ENCODE results near the gene MELK. TPM values are rescaled to one million over a fixed set of nuclear protein-coding genes. Genes with fewer than 3 reads are reported as not detected.
"Not testable (repeated sequence)": the region's sequence is repeated elsewhere in the genome, so short reads cannot be mapped to it uniquely, and the experiment has no call there.

Gene MELK
- total and polyA plus RNA-seq, 10 of the 15 experiments (the other 5 are each of a cell fraction or from before 2014, with no cell fraction given): 38.7 to 80.3 (median 51.6) TPM

GRCh38 chr9:36574045-36574444 is 1.4 kb downstream of the MELK start:
- H3K9me3 ChIP-seq (replicated peaks; ENCODE audit: control insufficient read depth, insufficient read depth, low read length); H3K36me3 ChIP-seq (ENCODE audit: control insufficient read depth in 2 of 2, insufficient read depth in 2 of 2, low read length in 1 of 2); H4K20me1 ChIP-seq (ENCODE audit: control insufficient read depth, insufficient read depth); POLR2A ChIA-PET; BruUV-seq (replicated peaks); RAD21 ChIA-PET (ENCODE audit: unreplicated experiment); H3K4me1 ChIP-seq (ENCODE audit: control insufficient read depth, insufficient read depth, low read length); FAIRE-seq; H3K27me3 ChIP-seq (replicated peaks in 1 of 2; ENCODE audit: control insufficient read depth in 2 of 2, insufficient read depth in 2 of 2, low read length in 1 of 2); SMC1A ChIA-PET (ENCODE audit: uncharacterized antibody, unreplicated experiment); ATAC-seq; DNase-seq (ENCODE audit: low read depth, low spot score); in situ Hi-C loops (cut with MboI): not testable (repeated sequence)
- 82% methylated on average over 8 of the region's 8 CpGs for WGBS (ENCODE audit: insufficient coverage, insufficient replicate concordance, low lambda C conversion rate, missing lambda C conversion rate)
- Histone ChIP-seq H3K4me3 (peak overlapping the region; percentile 100), H3K79me2 (ENCODE audit: control insufficient read depth, insufficient read depth, low read length) (peaks cover 54% of the 10 kb centered on the region), H3K4me2 (ENCODE audit: control insufficient read depth, insufficient read depth) (peak overlapping the region; percentile 76), H3K27ac (ENCODE audit: control insufficient read depth, insufficient read depth) (peak overlapping the region; percentile 58), H2AFZ (ENCODE audit: control insufficient read depth, low read depth, low read length) (peak overlapping the region; percentile 54), H3K9ac (ENCODE audit: control insufficient read depth, insufficient read depth, low read length) (peak overlapping the region; percentile 96)
- CTCF ChIA-PET: interaction anchor here (2.7 kb wide), 1 partner anchor 167 kb away, joined by 14 read pairs; no protein-coding TSS in a partner anchor
- TF ChIP-seq ZNF687 (IDR thresholded peaks at IDR 0.05) (0 out of 2 replicates have a peak, but pooled peaks have one; percentile 40), MLLT1 (IDR thresholded peaks at IDR 0.05) (peak; percentile 21; the same call in 1 of the 2 replicates), CBFB (IDR thresholded peaks at IDR 0.05; ENCODE audit: low read depth) (0 out of 2 replicates have a peak, but pooled peaks have one; percentile 9)
- intact Hi-C loops (cut with micrococcal nuclease; ENCODE audit: unreplicated experiment): loop anchor here (5.0 kb wide), 1 partner anchor 167 kb away; no protein-coding TSS in a partner anchor

Measured in GM12878 (cell line).